ENCODE data around the gene SIGLEC1.
A peak's percentile ranks its signal among the peaks of the same experiment; 100 is the strongest.

The SIGLEC1 gene

GRCh38 chr20:3724356-3724755 lies 12.0 kb upstream of the SIGLEC1 start:
- no peak for DNase-seq

DNA sequence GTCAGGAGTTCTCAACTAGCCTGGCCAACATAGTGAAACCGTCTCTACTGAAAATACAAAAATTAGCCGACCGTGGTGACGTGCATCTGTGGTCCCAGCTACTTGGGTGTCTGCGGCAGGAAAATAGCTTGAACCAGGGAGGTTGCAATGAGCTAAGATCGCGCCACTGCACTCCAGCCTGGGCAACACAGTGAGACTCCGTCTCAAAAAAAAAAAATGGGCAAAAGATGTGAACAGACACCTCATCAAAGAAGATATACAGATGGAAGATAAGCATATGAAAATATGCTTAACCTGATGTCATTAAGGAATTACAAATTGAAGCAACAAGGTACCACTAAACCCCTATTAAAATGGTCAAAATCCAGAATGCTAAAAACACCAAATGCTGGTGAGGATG lies 10.9 kb upstream of the SIGLEC1 start:
- no peak for DNase-seq

GRCh38 chr20:3721912-3722311 lies 9.5 kb upstream of the SIGLEC1 start:
- no peak for DNase-seq

DNA sequence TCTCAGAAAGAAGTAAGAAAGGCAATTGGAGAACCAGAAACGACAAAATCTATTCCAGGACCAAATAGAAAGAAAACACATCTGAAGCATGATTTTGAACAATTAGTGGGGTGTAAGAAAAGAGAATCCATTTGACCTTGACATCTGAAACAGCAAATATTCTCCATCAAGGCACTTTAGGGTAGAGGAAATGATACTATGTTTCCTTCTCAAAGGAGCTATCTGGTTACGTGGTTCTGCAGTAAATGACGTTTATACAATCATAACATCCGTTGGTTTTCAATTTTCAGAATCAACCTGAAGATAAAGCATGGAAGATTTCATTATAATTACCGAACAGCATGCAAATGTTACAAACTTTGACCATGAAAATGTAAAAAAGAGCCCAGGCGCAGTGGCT lies 8.2 kb upstream of the SIGLEC1 start:
- DNase-seq: no peak

DNA sequence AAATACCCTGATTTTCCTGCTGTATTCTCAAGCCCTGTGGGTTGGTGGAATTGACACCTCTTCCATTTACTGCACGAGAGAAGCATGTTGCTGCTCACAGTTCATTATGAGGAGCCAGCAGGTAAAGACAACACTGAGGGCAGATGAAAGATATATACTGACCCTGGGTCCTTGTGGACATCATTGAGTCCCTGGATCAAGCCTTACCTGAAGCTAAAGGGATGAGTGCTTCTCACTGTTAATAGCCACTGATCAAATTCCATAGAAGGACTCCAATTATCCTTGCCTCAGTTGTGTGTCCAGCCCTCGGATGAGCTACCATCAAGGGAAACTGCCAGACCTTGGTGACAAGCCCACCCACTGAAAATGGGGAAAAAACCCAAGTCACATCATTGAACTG lies 7.7 kb upstream of the SIGLEC1 start:
- no peak for DNase-seq

DNA sequence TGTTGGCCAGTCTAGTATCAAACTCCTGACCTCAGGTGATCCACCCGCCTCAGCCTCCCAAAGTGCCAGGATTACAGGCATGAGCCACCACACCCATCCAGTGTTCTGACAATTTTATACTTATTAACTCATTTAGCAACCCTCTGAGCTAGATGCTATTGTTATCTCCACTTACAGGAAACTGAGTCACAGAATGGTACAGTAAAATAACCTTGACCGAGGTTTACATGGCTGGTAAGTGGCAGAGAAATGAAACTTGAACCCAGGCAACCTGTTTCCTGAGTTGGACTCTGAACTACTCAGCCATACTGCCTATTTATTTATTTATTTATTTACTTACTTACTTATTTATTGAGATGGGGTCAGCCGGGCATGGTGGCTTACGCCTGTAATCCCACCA lies 6.6 kb upstream of the SIGLEC1 start:
- no peak for DNase-seq

- DNase-seq: no peak
Observed at GRCh38 chr20:3716195-3716834, 3.9 kb upstream of the SIGLEC1 start.

DNA sequence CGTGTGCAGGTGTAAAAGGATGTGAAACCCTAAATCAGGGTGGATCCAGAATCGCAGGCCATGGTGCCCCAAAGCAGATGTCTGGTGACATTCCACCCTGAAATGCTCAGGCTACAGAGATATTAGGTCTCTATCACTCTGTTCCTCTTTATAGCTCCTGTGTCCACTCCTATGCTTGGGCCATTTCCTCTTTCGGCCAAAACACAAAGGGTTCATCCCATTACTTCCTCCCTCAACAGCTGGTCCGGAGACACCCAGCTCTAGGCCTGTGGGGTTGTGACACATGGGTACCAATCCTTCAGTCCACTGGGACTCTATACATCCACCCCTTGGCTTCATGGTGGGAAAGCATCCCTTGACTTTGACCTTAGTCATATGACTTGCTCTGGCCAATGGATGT lies 1.7 kb upstream of the SIGLEC1 start:
- DNase-seq: peak; percentile 29

GRCh38 chr20:3711484-3711941 lies 887 bp downstream of the SIGLEC1 start:
- no peak for DNase-seq

DNA sequence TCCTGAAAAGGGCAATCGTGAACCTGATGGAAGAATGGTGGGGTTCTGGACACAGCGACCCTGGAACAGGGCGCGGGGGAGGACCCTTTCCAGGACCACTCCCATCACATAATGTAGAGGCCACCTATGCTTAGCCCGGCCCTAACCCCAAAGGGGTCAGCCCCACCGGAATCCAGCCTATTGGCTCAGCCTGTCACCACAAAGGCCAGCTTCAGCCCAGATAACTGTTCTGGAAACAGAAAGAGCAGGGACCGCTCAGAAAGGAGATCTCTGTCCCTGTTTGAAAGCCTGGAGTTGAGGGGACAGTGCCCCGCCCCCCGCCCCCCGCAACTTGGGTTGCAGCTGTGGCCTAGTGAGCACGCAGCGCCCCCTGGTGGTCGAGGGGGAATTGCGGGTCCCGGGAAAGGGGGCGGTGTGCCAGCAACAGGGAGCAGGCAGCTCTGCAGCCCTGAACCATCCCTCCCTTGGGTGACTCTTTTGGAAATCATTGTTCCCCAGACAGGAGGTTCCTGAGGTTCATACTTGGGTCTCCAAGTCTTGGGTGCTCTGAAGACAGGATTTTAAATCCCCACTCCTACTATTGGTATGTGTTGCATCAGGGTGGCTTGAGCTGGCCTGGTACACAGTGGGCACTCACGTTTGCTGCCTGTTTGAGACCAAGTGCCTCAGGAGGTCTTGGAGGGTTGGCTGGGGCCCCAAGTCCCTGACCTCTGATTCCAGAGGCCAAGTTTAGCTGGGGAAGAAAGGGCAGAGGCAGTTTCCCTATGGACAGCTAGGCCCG lies 1.5 kb downstream of the SIGLEC1 start:
- DNase-seq: peak; percentile 48

- no peak for DNase-seq
Observed at GRCh38 chr20:3710011-3710466, 2.4 kb downstream of the SIGLEC1 start.

DNA sequence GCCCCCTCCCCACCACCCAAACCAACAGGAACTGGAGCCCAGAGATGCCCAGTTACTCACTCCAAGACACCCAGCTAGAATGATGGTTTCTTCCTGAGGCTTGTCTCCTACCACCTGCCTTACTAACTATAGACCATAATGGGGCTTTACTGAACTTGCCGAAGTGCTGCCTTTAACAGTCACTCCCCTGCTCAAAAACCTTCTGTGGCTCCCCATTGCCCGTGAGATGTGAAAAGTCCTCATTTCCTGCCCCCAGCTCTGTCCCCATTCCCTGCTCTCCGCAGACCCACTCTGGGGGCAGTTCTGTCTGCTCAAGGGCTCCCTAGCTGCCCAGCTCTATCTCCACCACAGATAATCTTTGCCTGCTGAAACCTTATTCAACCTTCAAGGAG lies 4.9 kb downstream of the SIGLEC1 start:
- no peak for DNase-seq

- no peak for DNase-seq
Observed at GRCh38 chr20:3706774-3707507, 5.5 kb downstream of the SIGLEC1 start.

DNA sequence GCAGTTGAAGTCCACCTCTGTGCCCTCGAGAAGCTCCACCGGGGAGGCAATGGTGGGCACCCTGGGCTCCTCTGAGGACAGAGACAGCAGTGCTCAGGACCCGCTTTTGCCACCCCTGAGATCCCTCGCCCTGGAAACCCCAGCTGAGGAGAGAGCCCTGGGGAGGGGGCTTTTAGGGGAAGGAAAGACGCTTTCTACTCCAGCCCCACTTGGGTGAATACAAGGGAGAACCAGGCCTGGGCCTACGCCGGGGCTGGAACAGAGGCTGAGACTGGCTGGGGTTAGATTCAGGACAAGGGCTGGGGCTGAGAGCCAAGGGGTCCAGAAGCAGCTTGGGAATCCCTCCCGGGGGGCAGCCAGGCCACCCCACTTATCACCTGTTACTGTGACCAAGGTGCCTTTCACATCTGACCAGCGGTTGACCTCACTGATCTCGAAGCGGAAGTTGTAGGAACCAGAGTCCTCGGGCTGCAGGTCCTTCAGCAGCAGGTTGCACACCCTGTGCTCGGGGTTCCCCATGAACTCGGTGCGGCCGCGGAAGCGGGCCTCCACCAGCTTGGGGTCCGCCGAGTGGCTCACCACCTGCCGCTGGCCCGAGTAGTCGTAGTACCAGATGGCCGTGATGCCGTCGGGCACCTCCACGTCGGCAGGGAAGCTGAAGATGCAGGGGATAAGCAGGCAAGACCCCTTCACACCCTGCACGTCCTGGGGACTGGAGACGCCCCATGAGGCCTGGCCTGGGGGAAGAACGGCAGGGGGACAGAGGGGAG lies 6.2 kb downstream of the SIGLEC1 start:
- no peak for DNase-seq

DNA sequence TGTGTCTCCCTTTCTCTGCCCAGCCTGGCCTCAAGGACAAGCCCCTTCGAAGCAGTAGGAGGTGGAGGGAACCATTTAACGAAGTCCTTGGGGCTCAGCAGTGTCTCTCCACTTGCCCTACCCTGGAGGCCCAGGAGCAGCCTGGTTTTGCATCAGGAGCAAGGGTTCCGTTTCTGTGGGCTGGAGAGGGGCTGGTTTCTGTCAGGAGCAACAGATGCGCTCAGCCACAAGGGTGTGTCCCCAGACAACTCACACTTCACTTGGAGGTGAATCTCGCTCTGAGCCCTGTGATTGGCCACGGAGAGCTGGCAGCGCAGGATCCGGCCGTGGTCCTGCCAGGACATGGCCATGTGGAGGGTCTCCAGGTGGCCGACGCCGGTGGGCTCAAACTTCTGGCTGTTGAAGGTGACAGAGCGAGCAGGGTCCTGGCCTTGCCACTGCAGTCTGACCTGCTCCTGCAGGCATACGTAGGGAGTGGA lies 6.9 kb downstream of the SIGLEC1 start:
- DNase-seq: no peak

GRCh38 chr20:3704087-3704486 lies 8.3 kb downstream of the SIGLEC1 start:
- DNase-seq: no peak

GRCh38 chr20:3702611-3703391 lies 9.6 kb downstream of the SIGLEC1 start:
- no peak for DNase-seq

GRCh38 chr20:3701061-3701998 lies 11.1 kb downstream of the SIGLEC1 start:
- DNase-seq: no peak

- no peak for DNase-seq
Observed at GRCh38 chr20:3699037-3699436, 13.4 kb downstream of the SIGLEC1 start.

DNA sequence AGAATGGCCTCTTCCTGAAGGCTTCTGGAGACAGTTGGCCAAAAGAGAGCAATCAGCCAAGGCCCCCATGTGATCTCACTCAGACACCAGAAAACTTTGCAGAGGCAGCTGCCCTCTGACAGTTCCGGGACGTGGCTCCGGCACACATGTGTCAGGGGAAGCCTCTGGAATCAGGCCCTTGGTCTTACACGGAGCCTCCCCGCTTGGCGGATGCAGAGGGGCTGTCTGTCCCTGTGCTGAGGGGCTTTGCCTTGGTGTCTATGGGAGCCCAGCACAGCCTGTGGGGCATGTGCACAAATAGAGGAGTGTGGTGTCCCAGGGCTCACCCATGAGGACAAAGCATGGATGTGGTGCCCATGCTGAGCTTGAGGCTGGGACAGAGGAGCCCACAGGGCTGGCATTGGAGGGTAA lies 13.8 kb downstream of the SIGLEC1 start:
- DNase-seq: no peak
